SH-SY5Y (cell line): Measurements from ENCODE around the gene PCDHA13.

ENCODE experiments used
- GATA2 ChIP-seq: IDR thresholded peaks from 2 replicates; pipeline ENCODE4 v1.6.1; 2011; ENCODE audit warnings: mild to moderate bottlenecking, low read depth, low read length
- GATA3 ChIP-seq: IDR thresholded peaks from 2 replicates; pipeline ENCODE4 v1.6.1; 2011; ENCODE audit warnings: low read depth, mild to moderate bottlenecking, low read length, moderate library complexity

Gene PCDHA13

GRCh38 chr5:140857987-140858240, 24.0 kb upstream of the PCDHA13 start:
- TF ChIP-seq GATA2 (no peak), GATA3 (no peak)

- TF ChIP-seq GATA2: no peak
- TF ChIP-seq GATA3: no peak
Measured at GRCh38 chr5:140862441-140863295, 19.3 kb upstream of the PCDHA13 start.

- TF ChIP-seq GATA3: no peak
Measured at GRCh38 chr5:140868721-140869554, 13.0 kb upstream of the PCDHA13 start, which contains the start of gene PCDHA11. PCDHA11 (plus strand) TSS chr5:140868957; CDS start chr5:140869104, 147 bp downstream.

GRCh38 chr5:140869555-140869886, 12.4 kb upstream of the PCDHA13 start:
- TF ChIP-seq GATA2 (no peak), GATA3 (no peak)

GRCh38 chr5:140870221-140871201, 11.4 kb upstream of the PCDHA13 start:
- TF ChIP-seq GATA3 (no peak), GATA2 (no peak)

- TF ChIP-seq GATA3: no peak
- TF ChIP-seq GATA2: no peak
Measured at GRCh38 chr5:140875085-140876065, 6.5 kb upstream of the PCDHA13 start, which contains the start of gene PCDHA12. PCDHA12 (plus strand) TSS chr5:140875308; CDS start chr5:140875473, 165 bp downstream.

- TF ChIP-seq GATA2 (no peak), GATA3 (no peak)
Measured at GRCh38 chr5:140877262-140877581, 4.7 kb upstream of the PCDHA13 start.

- TF ChIP-seq GATA3 (no peak), GATA2 (no peak)
Measured at GRCh38 chr5:140882591-140882899, 621 bp downstream of the PCDHA13 start.

GRCh38 chr5:140883373-140883772, 1.4 kb downstream of the PCDHA13 start:
- TF ChIP-seq GATA2 (no peak), GATA3 (no peak)

GRCh38 chr5:140883927-140884697, 2.2 kb downstream of the PCDHA13 start:
- TF ChIP-seq GATA3 (no peak), GATA2 (no peak)

- TF ChIP-seq GATA3: no peak
- no peak for TF ChIP-seq GATA2
Measured at GRCh38 chr5:140916325-140916724, 34.4 kb downstream of the PCDHA13 start.

GRCh38 chr5:140923601-140924000, 41.7 kb downstream of the PCDHA13 start:
- no peak for TF ChIP-seq GATA3
- no peak for TF ChIP-seq GATA2
